ENCODE results near the gene TMEM203. TPM values are rescaled to one million over a fixed set of nuclear protein-coding genes. Genes with fewer than 3 reads are reported as not detected.

TMEM203 gene
- total and polyA plus RNA-seq, 10 of the 15 experiments (the other 5 are each of a cell fraction or from before 2014, with no cell fraction given): 7.2 to 68.1 (median 33.8) TPM

- ChIA-PET CTCF (interaction anchor here (0.8 to 6.4 kb wide), 7 partner anchors 14 to 176 kb away, joined by 3 to 52 read pairs (median 13); partner anchors contain the start of genes ANAPC2, SAPCD2, SSNA1 and TUBB4B), POLR2A (interaction anchor here (0.9 to 5.5 kb wide), 11 partner anchors 10 to 154 kb away, joined by 3 to 68 read pairs (median 6); partner anchors contain the start of genes ANAPC2, NDOR1, SAPCD2 and SSNA1), RAD21 (ENCODE audit: unreplicated experiment) (interaction anchor here (0.8 to 3.5 kb wide), 8 partner anchors 12 to 157 kb away, joined by 3 to 34 read pairs (median 4); no protein-coding TSS in a partner anchor), SMC1A (ENCODE audit: uncharacterized antibody, unreplicated experiment) (interaction anchor here (0.6 to 3.3 kb wide), 8 partner anchors 12 to 129 kb away, joined by 3 to 18 read pairs (median 3); partner anchors contain the start of gene TPRN)
- no peak for ATAC-seq
- intact Hi-C loops (cut with micrococcal nuclease; ENCODE audit: unreplicated experiment) (loop anchor here (5.0 to 10.0 kb wide), 2 partner anchors 38 to 180 kb away; partner anchors contain the start of genes ANAPC2, NPDC1 and SSNA1), in situ Hi-C loops (cut with MboI) (loop anchor here (5.0 kb wide), 1 partner anchor 103 kb away; no protein-coding TSS in a partner anchor)
- no peak for DNase-seq (ENCODE audit: low read depth, low spot score)
- peak within 1 kb of the TSS; percentile 85 for H3K4me2 ChIP-seq (ENCODE audit: control insufficient read depth, insufficient read depth)
- peak within 1 kb of the TSS; percentile 85; the same call in 1 of the 2 replicates for H2AFZ ChIP-seq (ENCODE audit: control insufficient read depth, low read depth, low read length)
- no peaks in the 10 kb centered on the region for H3K79me2 ChIP-seq (ENCODE audit: control insufficient read depth, insufficient read depth, low read length)
- no peaks in the 10 kb centered on the region for H4K20me1 ChIP-seq (ENCODE audit: control insufficient read depth, insufficient read depth)
- peak within 1 kb of the TSS; percentile 79 for H3K9ac ChIP-seq (ENCODE audit: control insufficient read depth, insufficient read depth, low read length)
- H3K27ac ChIP-seq (ENCODE audit: control insufficient read depth, insufficient read depth): peak within 1 kb of the TSS; percentile 73
- peaks cover 16% of the 10 kb centered on the region for H3K4me1 ChIP-seq (ENCODE audit: control insufficient read depth, insufficient read depth, low read length)
- TF ChIP-seq NR2F1 (conservative IDR thresholded peaks at IDR 0.05): 0 out of 2 replicates have a peak, but pooled peaks have one; percentile 33
- no peak for TF ChIP-seq NFYB (IDR thresholded peaks at IDR 0.05; ENCODE audit: insufficient read depth, low read depth, low read length)
- TF ChIP-seq IKZF1 (conservative IDR thresholded peaks at IDR 0.05): no peak
- H3K4me3 ChIP-seq: peak within 1 kb of the TSS; percentile 93
- H3K36me3 ChIP-seq (ENCODE audit: control insufficient read depth in 2 of 2, insufficient read depth in 2 of 2, low read length in 1 of 2): no peaks in the 10 kb centered on the region
- H3K27me3 ChIP-seq (replicated peaks in 1 of 2; ENCODE audit: control insufficient read depth in 2 of 2, insufficient read depth in 2 of 2, low read length in 1 of 2): no peaks in the 10 kb centered on the region
- 27% methylated on average over 22 of the region's 23 CpGs for WGBS (ENCODE audit: insufficient coverage, insufficient replicate concordance, low lambda C conversion rate, missing lambda C conversion rate)
- FAIRE-seq: no peak
- no peaks in the 10 kb centered on the region for H3K9me3 ChIP-seq (replicated peaks; ENCODE audit: control insufficient read depth, insufficient read depth, low read length)
- no TSS peak for BruUV-seq (replicated peaks)
These were observed 19.6 kb upstream of the TMEM203 start, which contains the start of gene CYSRT1 for GRCh38 chr9:137224830-137225694. Gene CYSRT1, plus strand, starts transcription at chr9:137225174. Its CDS starts 448 bp downstream, at chr9:137225622.

Data from GM12878 (cell line).